GM18873 (cell line): Measurements from ENCODE around the gene DOK4.
"Not testable (repeated sequence)": the region's sequence is repeated elsewhere in the genome, so short reads cannot be mapped to it uniquely, and the experiment has no call there.

Experiments used
- ATAC-seq: cut with Tn5 transposase; IDR thresholded peaks from one replicate; pipeline ENCODE4 v1.9.1; 2021; ENCODE audit warnings: mild to moderate bottlenecking, moderate library complexity, moderate number of reproducible peaks; ENCODE audit not compliant: unreplicated experiment, low FRiP score

The DOK4 gene

DNA sequence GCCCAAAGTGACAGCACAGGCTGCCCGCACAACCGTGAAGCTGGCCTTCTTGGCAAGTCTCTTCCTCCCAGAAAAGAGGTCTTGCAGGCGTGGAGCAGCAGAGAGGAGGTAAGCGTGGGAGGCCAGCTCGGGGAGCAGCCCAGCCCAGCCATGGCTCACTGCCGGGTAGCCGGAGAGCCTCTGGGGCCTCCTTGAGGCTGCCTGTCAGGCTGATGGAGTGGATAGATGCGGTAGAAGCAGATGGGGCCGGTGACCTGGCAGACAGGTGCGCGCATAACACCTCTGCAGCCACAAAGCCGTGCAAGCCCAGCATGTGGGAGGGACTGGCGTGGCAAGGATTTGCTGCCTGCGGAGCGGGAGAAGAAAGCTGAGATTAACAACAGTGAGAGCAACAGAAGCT is 17.1 kb upstream of the DOK4 start:
- no peak for ATAC-seq

DNA sequence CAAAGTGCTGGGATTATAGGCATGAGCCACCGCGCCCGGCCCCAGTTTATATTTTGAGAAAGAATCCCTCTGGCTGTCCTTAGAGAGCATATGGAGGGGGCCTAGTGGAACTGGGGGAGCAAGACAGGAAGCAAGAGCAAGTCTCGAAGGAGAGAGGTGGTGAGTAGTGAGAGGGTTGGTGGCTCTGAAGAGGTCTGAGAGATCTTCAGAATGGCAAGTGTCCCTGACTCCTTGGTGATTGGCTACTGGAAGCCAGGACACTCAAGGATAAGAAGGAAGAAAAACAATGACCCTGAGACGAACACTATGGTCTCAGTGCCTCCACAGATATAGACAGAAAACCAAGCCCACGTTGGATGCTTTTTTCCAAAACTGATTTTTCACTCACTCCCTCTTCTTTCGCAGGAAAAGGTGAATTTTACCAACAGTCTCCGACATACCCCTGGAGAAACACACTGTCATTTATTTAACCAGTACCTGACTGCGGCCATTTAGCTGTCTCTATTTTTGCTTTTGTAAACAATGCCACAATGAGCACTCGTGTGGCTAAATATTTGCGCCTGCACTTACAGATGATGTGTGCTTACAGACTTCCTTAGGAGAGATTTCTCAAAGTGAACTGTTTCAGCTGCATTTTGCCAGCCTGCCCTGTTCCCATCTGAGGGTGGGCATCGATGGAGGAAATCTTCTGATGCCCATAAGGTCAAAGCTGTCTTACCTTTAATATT is 15.9 kb upstream of the DOK4 start:
- ATAC-seq: no peak

DNA sequence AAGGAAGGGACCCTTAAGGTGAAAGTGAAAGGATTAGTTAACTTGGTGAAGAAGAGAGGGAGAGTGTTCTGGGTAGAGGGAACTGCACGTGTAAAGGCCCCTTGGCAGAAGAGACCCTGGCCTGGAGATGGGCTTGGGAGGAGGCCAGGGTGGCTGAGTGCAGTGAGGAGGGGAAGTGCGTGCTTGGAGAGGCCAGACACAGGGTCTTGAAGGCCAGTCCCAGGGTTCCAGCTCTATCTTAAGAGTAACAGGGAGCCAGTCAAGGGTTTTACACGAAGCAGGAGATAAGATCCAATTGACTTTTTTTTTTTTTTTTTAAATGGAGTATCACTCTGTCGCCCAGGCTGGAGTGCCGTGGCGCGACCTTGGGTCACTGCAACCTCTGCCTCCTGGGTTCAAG is 15.2 kb upstream of the DOK4 start:
- ATAC-seq: no peak

DNA sequence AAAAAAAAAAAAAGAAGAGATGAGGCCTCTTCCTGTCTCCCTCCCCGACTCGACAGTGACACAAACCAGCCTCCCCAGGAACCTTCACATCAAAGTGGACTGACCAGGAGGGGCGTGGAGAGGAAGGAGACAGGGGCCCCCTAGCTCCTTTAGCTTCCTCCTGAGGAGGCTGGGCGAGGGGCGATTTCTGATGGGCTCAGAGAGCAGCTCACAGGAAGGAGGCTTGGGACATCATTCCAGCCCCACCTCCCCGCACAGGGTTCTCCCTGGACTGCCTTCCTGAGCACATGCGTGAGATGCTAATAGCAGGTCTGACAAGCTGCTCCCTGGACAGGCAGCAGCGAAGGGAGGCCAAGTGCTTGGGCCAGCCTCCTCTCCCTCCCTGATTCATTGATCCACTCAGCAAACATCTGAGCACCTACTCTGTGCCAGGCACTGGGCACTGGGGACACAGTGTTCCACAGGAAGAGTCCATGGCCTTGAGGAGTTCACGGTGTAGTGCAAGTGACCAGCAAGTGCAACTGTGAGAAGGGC is 14.4 kb upstream of the DOK4 start:
- no peak for ATAC-seq

DNA sequence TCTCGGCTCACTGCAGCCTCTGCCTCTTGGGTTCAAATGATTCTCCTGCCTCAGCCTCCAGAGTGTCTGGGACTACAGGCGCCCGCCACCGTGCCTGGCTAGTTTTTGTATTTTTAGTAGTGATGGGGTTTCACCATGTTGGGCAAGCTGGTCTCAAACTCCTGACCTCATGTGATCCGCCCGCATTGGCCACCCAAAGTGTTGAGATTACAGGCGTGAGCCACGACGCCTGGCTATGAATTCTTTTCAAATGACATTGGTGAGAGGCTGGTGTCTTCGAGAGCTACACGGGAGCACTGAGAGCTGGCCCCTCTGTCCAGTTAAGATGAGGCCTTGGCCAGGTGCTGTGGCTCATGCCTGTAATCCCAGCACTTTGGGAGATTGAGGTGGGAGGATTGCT is 13.6 kb upstream of the DOK4 start:
- ATAC-seq: not testable (repeated sequence)

DNA sequence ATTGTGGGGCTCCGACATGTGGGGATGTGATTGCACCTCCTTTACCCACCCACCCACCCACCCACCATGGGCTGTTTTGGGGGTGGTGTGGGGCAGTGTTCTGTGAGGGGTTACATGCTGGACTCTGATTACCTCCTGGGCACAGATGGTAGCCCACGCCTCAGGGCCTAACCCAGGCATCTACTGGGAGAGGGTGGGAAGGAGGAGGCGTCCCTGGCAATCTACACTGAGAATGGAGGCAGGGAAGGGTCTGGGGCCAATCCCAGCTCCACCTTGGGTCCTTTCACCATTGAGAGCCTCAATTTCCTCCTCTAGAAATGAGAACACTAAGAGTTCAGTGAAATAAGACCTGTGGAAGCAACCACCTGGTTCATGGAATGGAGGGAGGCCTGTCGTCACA is 11.7 kb upstream of the DOK4 start:
- no peak for ATAC-seq

DNA sequence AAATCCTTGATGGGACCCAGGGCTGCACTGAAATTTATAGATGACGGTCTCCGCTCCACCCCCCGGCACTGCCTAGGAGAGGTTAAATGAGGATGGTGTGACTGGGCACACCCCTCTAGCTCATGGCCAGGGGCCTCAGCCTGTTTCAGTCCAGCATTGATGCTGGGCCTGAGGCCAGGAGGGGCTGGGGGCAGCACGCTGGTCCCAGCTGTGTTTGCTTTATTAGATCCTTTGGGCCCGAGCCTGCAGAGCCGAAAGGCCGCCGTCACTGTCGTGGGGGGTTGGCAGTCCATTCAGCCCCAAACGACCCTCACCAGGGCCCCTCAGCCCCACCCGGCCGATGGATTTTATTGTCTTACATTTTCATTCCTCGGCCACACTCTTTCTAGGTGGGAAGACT is 10.8 kb upstream of the DOK4 start:
- ATAC-seq: no peak

DNA sequence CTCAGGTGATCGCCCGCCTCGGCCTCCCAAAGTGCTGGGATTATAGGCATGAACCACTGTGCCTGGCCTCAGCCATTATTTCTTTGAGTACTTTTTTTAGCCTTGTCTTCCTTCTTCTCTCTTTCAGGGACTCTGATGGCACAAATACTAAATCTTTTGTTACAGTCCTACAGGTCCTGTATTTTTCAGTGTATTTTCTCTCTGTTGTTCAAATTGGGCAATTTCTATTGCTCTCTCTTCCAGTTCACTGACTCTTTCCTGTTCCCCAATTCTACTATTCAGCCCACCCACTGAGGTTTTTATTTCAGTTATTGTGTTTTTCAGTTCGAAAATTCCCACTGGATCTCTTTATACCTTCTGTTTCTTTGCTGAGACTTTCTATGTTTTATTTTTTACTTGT is 7.5 kb upstream of the DOK4 start:
- ATAC-seq: no peak

DNA sequence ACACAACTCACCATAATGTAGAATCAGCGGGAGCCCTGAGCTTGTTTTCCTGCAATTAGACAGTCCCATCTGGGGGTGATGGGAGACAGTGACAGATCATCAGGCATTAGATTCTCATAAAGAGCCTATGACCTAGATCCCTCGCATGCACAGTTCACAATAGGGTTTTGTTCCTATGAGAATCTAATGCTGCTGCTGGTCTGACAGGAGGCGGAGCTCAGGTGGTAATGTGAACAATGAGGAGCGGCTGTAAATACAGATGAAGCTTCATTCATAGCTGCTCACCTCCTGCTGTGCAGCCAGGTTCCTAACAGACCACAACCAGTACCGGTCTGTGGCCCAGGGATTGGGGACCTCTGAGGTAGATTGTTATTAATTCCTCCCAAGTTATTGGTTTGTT is 2.9 kb upstream of the DOK4 start:
- ATAC-seq: no peak

DNA sequence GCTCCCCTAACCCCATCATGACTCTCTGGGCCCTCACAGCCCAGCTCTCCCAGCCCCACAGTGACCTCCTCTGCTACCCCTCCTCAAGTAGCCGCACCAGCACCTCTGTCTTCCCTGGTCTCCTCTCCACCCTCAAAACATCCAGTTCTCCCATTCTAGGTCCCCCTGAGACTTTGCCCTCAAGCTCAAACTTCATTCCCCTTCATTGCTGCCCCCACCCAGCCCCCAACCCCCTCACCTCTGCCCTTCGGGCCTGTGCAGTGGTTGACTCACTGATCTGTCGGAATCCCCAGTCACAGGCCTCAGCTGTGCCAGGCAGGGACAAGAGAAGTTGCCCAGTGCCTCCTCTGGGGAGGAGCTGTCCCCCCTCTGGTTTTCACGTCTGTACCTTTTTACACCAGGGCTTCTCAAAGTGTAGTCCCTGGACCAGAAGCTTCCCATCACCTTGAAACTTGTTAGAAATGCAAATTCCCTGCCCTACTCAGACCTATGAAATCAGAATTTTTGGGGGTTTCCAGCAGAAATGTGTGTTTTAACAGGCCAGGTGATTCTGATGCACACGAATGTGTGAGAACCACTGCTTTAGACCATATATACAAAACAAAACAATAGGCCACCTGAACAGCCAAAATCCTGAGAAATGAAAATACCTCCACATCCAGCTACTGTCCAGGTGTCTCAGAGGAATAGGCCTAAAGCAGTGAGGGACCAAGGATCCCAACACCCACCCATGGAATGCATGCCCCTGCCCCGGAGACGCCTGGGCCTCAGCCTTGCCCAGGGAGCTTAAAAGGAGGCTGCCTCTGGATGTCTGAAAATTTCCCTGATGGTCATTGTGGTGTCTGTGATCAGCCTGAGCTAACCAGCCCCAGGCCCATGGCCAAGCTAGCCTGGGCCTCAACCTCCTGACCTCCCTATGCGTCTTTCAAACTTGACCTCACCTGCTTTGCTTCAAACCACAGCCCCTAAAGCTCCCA is 853 bp upstream of the DOK4 start:
- no peak for ATAC-seq

DNA sequence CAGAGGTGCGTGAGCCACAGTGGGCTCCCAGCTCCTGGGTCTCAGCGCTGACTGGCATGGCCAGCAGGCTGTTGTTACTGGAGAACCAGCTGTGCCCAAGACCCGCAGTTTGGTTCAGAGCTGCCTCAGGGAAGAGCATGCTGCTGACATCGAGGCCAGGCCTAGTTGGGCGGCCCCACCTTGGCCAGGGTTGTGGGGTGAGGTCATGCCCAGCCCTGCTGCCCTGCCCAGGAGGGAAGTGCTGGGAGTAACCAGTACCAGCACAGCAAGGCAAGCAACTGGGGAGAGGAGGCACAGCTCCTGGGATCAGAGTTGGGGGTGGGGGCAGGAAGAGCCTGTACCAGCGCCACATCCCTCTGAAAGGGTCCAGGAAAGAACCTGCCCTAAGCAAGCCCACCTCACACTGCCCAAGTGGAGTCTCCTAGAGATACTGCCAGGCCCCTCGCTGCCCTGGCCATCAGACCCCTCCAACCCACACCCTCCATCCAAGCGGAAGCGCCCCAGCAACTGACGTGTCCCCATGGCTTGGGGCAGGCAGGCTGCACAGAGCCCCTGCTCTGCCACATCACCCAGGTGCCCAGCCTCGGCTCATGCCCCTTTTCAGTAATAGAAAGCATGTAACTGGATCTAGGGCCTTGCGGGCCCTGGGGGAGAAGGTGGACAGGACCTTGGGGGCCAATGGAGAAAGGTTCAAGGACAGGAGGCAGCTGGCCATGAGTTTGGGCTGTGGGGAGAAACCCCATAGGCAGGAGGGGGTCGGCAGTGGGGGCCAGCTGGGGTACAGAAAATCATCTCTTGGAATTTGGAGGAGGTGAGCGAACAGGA is 990 bp downstream of the DOK4 start:
- ATAC-seq: no peak

DNA sequence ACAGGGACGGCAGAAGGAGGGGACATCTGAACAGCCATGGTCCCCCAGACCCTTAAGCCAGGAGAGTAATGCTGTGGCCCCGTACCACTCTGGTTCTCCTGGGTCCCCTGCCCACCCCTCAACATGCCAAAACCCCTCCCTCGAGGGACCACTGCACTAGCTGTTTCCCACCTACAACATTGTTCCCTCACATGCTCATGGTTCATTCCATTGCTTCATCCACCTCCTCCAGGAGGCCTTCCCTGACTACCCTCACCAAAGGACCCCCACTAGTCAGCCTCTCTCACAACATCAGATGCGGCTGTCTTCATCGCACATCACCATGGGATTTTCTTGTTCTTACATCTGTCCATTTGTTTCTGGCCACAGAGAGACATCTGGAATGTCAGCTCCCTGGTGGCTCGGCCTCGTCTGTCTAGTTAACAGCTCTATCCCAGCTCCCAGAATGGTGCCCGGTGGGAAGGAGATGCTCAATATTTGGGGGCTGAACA is 1.7 kb downstream of the DOK4 start:
- ATAC-seq: no peak

DNA sequence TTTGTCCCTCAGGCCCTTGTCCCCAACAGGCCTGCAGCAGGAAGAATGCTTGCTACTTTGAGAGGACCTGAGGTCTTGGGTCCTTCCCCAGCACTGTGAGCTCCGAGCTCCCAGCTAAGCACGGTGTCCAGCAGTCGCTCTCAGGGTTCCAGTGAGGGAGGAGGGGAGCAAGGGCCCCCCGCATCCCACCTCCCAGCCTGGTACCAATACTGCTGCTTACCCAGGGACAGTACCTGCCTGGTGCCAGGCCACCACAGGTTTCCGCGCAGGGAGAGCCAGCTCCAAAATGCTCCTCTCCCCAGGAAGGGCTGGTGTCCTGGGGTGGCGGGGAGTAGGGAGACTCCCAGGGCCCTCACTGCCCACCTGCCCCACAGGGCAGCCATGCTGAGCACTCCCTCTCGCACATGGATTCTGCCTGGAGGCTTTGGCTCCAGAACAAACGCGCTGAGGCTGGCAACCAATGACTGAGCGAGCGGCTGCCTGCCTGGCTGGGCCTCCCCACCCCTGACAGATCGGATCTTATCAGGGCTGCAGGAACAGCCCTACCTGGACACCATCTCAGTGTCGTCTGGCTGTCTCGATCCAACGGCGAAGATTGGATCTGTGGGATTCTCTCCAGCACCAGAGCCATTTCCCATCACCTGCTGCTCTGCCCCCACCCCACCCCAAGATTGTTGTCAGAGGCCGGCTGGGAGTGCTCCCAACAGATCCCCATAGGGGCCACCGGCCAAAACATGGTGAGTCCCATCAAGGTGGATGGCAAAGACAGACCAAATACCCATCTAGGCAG is 2.4 kb downstream of the DOK4 start:
- no peak for ATAC-seq

DNA sequence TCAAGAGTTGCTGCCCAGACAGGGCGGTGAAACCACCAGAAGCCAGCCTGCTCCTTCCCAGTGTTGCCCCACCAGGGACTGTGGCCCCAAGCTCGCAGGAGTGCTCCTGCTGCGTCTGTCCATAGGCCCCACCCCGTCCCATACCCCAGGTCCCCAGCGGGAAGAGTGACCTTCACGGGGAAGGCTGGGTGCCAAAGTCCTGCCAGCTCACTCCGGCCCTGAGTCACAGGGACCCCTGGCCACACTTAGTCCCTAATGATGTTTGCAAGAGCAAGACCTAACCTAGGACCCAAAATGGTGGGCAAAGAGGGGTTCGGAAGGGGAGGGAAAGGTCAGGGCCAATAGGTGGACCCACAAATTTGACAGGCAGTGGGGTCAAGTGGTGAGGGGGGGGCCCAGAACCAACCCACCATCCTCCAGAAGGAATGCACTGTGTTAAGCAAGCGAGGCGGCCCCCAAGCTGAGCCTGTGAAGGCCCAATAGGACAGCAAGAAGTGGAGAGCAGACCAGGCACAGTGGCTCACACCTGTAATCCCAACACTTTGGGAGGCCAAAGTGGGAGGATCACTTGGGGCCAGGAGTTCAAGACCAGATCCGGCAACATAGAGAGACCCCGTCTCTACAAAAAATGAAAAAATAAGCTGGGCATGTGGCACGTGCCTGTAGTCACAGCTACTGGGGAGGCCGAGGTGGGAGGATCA is 3.3 kb downstream of the DOK4 start:
- ATAC-seq: no peak

DNA sequence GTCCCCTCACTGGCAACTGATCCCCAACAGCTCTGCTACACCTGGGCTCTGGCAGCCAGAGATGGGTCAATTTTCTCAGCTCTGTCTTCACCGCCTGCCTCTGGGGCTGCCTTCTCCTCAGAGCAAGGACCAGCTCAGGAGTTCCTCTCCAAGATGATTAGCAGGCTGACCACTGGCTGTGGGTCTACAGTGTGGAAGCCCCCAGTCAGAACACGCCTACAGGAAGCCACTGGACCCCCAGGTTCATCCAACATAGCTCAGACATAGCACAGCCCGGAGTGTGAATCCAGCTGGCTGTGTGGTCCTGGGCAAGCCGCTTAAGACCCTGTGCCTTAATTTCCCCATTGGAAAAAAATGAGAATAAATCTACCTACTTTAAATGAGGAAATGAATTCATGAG is 4.9 kb downstream of the DOK4 start:
- no peak for ATAC-seq

DNA sequence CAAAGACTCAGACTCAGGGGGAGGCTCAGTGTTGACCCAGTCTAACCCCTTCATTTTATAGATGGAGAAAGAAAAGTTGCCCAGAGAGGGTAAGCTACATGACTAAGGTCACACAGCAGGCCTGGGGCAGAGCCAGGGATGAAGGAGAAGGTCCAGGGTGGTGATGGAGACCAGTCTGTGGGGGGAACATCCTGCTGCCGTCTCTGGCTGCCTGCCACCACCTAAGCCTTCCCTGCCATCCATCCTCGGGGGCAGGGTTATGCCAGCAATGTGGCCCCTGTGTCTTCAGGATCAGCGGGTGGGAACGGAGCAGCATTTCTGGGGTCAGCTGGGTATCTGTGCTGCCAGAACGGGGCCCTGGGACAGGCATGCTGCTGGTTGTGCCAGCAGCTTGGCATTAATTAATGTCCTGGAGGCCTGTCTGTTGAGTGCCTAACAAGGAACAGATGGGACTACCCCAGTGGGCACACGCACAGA is 5.5 kb downstream of the DOK4 start:
- ATAC-seq: no peak

DNA sequence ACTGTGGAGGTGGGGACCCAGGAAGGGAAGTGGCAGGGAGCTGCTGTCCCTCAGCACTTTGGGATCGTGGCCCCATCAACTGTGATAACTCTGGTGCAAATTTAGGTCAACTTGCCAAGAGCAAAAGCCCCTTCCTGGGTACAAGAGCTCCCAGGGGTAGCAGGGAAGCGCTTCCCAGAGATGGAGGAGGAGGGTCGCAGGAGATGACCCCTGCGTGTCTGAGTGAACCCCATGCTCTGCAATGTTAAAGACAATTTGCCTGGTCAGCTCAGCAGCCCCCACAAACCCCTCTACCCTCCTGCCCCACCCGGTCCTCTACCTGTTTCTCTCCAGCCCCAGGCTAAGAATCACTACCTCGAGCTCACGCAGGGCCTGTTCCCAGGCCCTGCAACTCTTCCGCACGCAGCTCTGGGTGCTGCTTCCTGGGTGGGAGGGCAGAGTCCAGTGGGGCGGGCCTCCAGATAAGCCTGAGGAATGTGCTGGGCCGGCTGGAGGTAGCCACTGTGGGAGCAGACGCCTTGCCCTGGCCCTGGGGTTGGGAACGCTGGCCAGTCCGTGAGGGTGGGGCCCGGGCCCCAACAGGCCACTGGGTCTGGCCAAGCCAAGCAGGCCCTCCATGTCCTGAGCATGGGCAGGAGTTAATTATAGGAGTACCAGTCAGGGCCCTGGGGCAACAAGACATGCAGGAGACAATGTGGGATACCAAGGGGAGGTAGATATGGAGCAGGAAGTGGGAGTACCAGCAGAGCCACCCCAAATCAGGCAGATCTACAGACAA is 6.1 kb downstream of the DOK4 start:
- ATAC-seq: no peak
